GM19193 (cell line): Measurements from ENCODE around the gene UBE2L3.

Source experiments
- POLR2A ChIP-seq: IDR thresholded peaks from 4 replicates; pipeline ENCODE4 v1.6.1; 2011; ENCODE audit not compliant: insufficient read depth, insufficient read length; ENCODE audit errors: extremely low read depth

The UBE2L3 gene

GRCh38 chr22:21589396-21589795, 21.9 kb downstream of the UBE2L3 start:
- no peak for TF ChIP-seq POLR2A

- no peak for TF ChIP-seq POLR2A
Observed at GRCh38 chr22:21590809-21591641, 23.5 kb downstream of the UBE2L3 start.

- TF ChIP-seq POLR2A, result no peak
Observed at GRCh38 chr22:21591695-21592094, 24.2 kb downstream of the UBE2L3 start.

GRCh38 chr22:21592422-21592821, 24.9 kb downstream of the UBE2L3 start:
- no peak for TF ChIP-seq POLR2A

GRCh38 chr22:21593406-21594232, 26.1 kb downstream of the UBE2L3 start:
- no peak for TF ChIP-seq POLR2A

GRCh38 chr22:21594865-21595452, 27.4 kb downstream of the UBE2L3 start:
- no peak for TF ChIP-seq POLR2A

- TF ChIP-seq POLR2A, result no peak
Observed at GRCh38 chr22:21598302-21598701, 30.8 kb downstream of the UBE2L3 start.

GRCh38 chr22:21599053-21599893, 31.8 kb downstream of the UBE2L3 start:
- TF ChIP-seq POLR2A, result no peak

- no peak for TF ChIP-seq POLR2A
Observed at GRCh38 chr22:21602579-21602978, 35.1 kb downstream of the UBE2L3 start.

- TF ChIP-seq POLR2A, result no peak
Observed at GRCh38 chr22:21603973-21604372, 36.5 kb downstream of the UBE2L3 start.

GRCh38 chr22:21605887-21606564, 38.5 kb downstream of the UBE2L3 start:
- TF ChIP-seq POLR2A, result no peak

- TF ChIP-seq POLR2A, result no peak
Observed at GRCh38 chr22:21606775-21607174, 39.3 kb downstream of the UBE2L3 start.

- TF ChIP-seq POLR2A, result no peak
Observed at GRCh38 chr22:21611210-21611977, 43.9 kb downstream of the UBE2L3 start.
